ENCODE data around the gene PRPS2. TPM values are rescaled to one million over a fixed set of nuclear protein-coding genes. Genes with fewer than 3 reads are reported as not detected.

PRPS2 gene
- total RNA-seq (2022) (27.3 and 45.1 TPM in 2 replicates), Bru-seq, nascent RNA (percentile 59 among the genes with signal in this experiment), BruChase-seq, experiment 1, labeled RNA remaining after a 6-hour chase (percentile 73 among the genes with signal in this experiment), BruChase-seq, experiment 2, labeled RNA remaining after a 2-hour chase (percentile 62 among the genes with signal in this experiment)
- long read RNA-seq, transcript PRPS2-202 (7 exons, 2,511 nt) = major isoform, 57 of 73 reads
- long read RNA-seq, partial matches to known transcripts = 7 of 73 reads
- long read RNA-seq, other reads (novel, unspliced or antisense) = 5 of 73 reads

DNA sequence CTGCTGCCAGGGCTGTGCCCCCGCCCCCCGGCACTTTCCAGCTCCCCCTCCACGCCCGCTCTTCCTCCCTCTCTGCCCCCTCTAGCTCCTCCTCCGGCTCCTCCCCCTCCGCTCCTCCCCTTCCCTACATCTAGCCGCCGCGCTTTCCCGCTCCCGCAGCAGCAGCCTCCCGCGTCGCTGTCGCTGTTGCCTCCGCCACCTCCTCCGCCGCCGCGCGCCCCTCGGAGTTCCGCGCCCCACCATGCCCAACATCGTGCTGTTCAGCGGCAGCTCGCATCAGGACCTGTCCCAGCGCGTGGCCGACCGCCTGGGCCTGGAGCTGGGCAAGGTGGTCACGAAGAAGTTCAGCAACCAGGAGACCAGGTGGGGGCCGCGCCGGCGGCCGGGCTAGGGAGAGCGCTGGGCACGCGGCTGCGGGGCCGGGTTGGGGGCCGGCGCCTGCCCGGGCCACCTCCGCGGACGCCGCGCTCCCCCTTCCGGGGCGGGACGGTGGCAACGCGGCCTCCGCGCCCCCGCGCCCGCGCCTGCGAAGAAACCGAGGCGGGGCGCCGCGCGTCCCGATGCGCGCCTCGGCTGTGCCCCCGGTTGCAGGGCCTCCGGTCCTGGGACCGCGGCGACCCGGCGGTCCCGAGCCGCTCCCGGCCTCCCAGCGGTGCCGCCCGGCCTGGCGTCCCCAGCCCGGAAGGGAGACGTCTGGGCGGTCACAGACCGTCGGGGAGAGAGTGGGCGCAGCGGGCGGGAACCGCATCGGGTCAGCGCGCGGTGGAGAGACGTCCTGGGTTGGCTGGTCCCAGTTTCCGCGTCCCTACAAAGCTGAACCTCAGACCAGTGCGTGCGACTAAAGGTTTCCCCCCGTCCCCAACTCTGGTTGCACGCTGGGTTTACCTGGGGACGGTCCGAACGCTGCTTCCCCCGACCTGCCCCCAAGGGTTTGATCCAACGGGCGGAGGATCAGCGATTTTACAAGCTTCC is at the start of gene PRPS2:
PRPS2 (plus strand) TSS at position 156 of the 972 bp plus-strand sequence; CDS start at position 242, 86 bp downstream.
- peak within 1 kb of the TSS; percentile 75 for H3K4me3 Mint-ChIP-seq (ENCODE audit: unreplicated experiment)
- peak within 1 kb of the TSS; percentile 20 for H3K27ac Mint-ChIP-seq (ENCODE audit: low read depth, unreplicated experiment)
- CTCF ChIA-PET = interaction anchor here (1.1 to 1.2 kb wide), 3 partner anchors 108 to 697 kb away, joined by 3 to 4 read pairs (median 3); no protein-coding TSS in a partner anchor
- BruUV-seq (replicated peaks) = no TSS peak
- intact Hi-C loops (cut with micrococcal nuclease) = no loop called here
- no peaks in the 10 kb centered on the region for H3K36me3 Mint-ChIP-seq (ENCODE audit: insufficient read depth, unreplicated experiment)
- H3K9me3 Mint-ChIP-seq (ENCODE audit: unreplicated experiment) = no peaks in the 10 kb centered on the region
- POLR2A ChIA-PET = interaction anchor here (0.6 to 1.6 kb wide), 3 partner anchors 10 to 109 kb away, joined by 3 to 6 read pairs (median 5); no protein-coding TSS in a partner anchor
- peaks cover 4% of the 10 kb centered on the region for H3K4me1 Mint-ChIP-seq (ENCODE audit: insufficient read depth, unreplicated experiment)
- peaks cover 17% of the 10 kb centered on the region for H3K27me3 Mint-ChIP-seq (ENCODE audit: insufficient read depth, unreplicated experiment)
- peak; percentile 50 for DNase-seq (ENCODE audit: unreplicated experiment)
- TF ChIP-seq, protein P1, sequence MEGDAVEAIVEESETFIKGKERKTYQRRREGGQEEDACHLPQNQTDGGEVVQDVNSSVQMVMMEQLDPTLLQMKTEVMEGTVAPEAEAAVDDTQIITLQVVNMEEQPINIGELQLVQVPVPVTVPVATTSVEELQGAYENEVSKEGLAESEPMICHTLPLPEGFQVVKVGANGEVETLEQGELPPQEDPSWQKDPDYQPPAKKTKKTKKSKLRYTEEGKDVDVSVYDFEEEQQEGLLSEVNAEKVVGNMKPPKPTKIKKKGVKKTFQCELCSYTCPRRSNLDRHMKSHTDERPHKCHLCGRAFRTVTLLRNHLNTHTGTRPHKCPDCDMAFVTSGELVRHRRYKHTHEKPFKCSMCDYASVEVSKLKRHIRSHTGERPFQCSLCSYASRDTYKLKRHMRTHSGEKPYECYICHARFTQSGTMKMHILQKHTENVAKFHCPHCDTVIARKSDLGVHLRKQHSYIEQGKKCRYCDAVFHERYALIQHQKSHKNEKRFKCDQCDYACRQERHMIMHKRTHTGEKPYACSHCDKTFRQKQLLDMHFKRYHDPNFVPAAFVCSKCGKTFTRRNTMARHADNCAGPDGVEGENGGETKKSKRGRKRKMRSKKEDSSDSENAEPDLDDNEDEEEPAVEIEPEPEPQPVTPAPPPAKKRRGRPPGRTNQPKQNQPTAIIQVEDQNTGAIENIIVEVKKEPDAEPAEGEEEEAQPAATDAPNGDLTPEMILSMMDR (IDR thresholded peaks at IDR 0.05; ENCODE audit: unreplicated experiment) = no peak

DNA sequence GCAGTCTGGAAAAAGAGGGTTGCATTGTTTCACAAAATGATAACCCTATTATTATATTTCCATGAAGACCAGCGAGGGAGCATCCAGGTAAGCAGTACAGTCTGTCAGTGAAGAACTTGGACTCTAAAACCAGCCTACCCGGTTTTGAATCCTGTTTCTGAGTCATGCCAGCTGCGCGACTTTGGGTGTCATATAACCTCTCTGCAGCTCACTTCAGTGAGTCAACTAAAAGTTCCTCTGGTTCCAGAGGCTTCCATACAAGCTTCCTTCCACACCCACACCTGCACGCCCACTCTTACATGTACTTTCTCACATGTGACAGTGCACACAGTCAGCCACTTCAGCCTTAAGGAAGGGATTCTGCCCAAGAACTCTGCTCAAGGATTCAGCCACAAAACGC is 49.8 kb upstream of the PRPS2 start:
- no peaks in the 10 kb centered on the region for H3K4me1 Mint-ChIP-seq (ENCODE audit: insufficient read depth, unreplicated experiment)
- H3K9me3 Mint-ChIP-seq (ENCODE audit: unreplicated experiment) = no peaks in the 10 kb centered on the region
- peaks cover 34% of the 10 kb centered on the region for H3K27me3 Mint-ChIP-seq (ENCODE audit: insufficient read depth, unreplicated experiment)
- H3K4me3 Mint-ChIP-seq (ENCODE audit: unreplicated experiment) = no peak overlapping the region
- CTCF ChIA-PET = interaction anchor here (0.7 kb wide), 1 partner anchor 10 kb away, joined by 3 read pairs; no protein-coding TSS in a partner anchor
- no peaks in the 10 kb centered on the region for H3K36me3 Mint-ChIP-seq (ENCODE audit: insufficient read depth, unreplicated experiment)
- BruUV-seq (replicated peaks) = no TSS peak
- intact Hi-C loops (cut with micrococcal nuclease) = no loop called here
- peak; percentile 28 for DNase-seq (ENCODE audit: unreplicated experiment)
- POLR2A ChIA-PET = interaction anchor here (1.3 kb wide), 1 partner anchor 10 kb away, joined by 3 read pairs; no protein-coding TSS in a partner anchor
- no peak overlapping the region for H3K27ac Mint-ChIP-seq (ENCODE audit: low read depth, unreplicated experiment)
- TF ChIP-seq, protein P1 (IDR thresholded peaks at IDR 0.05; ENCODE audit: unreplicated experiment) = no peak

DNA sequence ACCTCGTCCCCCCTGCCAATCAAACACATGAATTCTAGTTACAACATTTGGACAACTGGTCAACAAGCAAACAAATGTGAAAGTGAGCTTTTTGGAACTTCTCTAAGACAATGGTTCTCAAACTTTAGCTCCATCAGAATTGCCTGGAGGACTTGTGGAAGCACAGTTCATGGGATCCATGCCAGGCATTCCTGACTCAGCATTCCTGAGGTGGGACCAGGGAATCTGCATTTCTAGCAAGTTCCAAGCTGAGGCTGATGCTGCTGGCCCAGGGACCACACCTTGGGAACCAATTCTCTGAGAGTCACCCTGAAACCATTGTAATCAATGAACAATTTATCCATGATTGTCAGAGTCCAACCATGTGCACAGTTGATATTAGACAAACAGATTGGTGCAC is 43.8 kb upstream of the PRPS2 start:
- BruUV-seq (replicated peaks) = no TSS peak
- Mint-ChIP-seq H3K9me3 (ENCODE audit: unreplicated experiment) (no peaks in the 10 kb centered on the region), H3K27ac (ENCODE audit: low read depth, unreplicated experiment) (no peak overlapping the region), H3K4me3 (ENCODE audit: unreplicated experiment) (no peak overlapping the region), H3K4me1 (ENCODE audit: insufficient read depth, unreplicated experiment) (no peaks in the 10 kb centered on the region), H3K27me3 (ENCODE audit: insufficient read depth, unreplicated experiment) (peaks cover 12% of the 10 kb centered on the region), H3K36me3 (ENCODE audit: insufficient read depth, unreplicated experiment) (no peaks in the 10 kb centered on the region)
- POLR2A ChIA-PET = no interaction called here
- CTCF ChIA-PET = interaction anchor here (0.6 to 2.1 kb wide), 2 partner anchors 23 to 155 kb away, joined by 3 to 9 read pairs; no protein-coding TSS in a partner anchor
- DNase-seq (ENCODE audit: unreplicated experiment) = no peak
- intact Hi-C loops (cut with micrococcal nuclease) = no loop called here
- TF ChIP-seq, protein P1 (IDR thresholded peaks at IDR 0.05; ENCODE audit: unreplicated experiment) = no peak

DNA sequence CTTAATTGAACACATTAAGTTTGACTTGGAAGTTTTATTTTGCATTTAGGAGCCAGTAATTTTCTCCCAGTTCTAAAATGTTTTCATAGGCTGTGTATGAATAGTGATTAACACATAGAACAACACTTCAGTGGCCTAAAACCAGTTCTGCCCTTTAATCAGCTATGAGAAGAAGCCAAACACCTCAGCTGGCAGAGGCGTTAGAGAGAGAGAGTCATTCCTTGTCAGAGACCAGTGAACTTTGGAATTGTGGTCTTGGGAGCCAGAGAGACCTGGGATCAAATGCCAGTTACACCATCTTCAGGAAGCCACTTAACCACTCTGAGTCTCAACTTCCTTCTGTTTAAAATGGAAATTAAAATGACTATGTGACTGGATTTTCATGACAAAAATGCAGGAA is 39.3 kb upstream of the PRPS2 start:
- intact Hi-C loops (cut with micrococcal nuclease) = no loop called here
- Mint-ChIP-seq H3K27ac (ENCODE audit: low read depth, unreplicated experiment) (no peak overlapping the region), H3K9me3 (ENCODE audit: unreplicated experiment) (no peaks in the 10 kb centered on the region), H3K4me3 (ENCODE audit: unreplicated experiment) (no peak overlapping the region), H3K27me3 (ENCODE audit: insufficient read depth, unreplicated experiment) (peaks cover 24% of the 10 kb centered on the region), H3K4me1 (ENCODE audit: insufficient read depth, unreplicated experiment) (no peaks in the 10 kb centered on the region), H3K36me3 (ENCODE audit: insufficient read depth, unreplicated experiment) (no peaks in the 10 kb centered on the region)
- BruUV-seq (replicated peaks) = no TSS peak
- POLR2A ChIA-PET = no interaction called here
- no peak for DNase-seq (ENCODE audit: unreplicated experiment)
- CTCF ChIA-PET = interaction anchor here (1.1 to 2.4 kb wide), 2 partner anchors 12 to 18 kb away, joined by 4 to 6 read pairs; no protein-coding TSS in a partner anchor
- TF ChIP-seq, protein P1 (IDR thresholded peaks at IDR 0.05; ENCODE audit: unreplicated experiment) = no peak
